Hair follicle dermal papilla cell (primary cell): ENCODE measurements around the gene GLYATL3. TPM values are rescaled to one million over a fixed set of nuclear protein-coding genes. Genes with fewer than 3 reads are reported as not detected.

Source experiments
- total RNA-seq: library from RNA; depleted of rRNA; stranded (reverse); fragments of >200 nt; gene quantifications from 2 replicates; pipeline ENCODE4 v1.2.3, GENCODE V29; 2012

Gene GLYATL3
- not detected in 2 replicates for total RNA-seq

DNA sequence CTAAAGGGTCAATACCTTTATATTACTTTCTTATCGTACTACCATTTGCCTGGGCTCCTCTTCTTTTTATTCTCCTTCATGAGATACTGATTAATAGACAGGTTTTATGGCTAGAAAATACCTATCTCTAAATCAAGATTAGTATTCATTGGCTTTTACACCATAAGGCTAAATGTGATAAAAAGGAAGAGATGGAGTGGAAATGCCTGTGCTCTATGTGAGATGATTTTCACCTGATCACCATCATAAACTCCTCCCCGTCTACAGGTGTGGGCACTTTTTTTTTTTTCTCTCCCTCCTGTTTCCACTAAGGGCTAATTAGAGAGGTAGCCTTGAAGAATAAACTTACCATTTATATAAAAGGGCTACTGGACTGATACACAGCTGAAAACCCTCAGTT is at the start of gene GLYATL3:
Gene GLYATL3, plus strand, starts transcription at position 301 of the 400 bp plus-strand sequence. CDS start 12,068 bp downstream, outside the sequence.

DNA sequence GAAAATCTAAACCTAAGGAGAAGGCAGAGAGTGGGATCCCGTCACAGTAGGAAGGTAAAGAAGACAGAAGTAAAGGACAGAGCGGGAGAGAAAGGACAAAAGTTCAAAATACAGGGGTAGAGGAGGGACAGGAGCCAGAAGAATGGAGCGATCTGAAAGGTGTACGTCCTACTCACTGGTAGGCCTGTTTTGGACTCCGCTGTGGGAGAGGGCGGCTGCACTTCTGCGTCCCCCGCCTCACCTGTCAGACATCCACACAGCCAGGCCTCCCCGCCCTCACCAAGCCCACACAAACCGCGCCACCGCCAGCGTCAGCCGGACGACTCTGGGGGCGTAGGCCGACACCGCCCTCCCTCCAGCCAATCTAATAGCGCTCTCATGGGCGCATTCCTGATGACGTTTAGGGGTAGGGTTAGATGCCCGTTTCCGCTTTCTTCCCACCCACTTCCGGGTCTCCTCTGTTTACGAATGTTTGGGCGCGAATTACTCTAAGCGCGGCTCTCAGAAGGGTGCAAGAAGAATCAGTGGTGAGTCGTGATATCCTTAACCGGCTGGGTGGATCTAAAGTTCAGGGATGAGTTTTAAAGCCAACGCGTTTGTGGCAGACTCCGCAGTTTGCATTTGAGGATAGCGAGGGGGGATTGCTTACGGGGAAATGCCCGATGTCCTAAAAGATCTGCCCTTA is 36.7 kb upstream of the GLYATL3 start, which contains the start of the genes CENPQ and MMUT:
Gene CENPQ, plus strand, starts transcription at position 444 of the 685 bp plus-strand sequence. CDS start 6,807 bp downstream, outside the sequence.
Gene MMUT, minus strand, starts transcription at position 327 of the 685 bp plus-strand sequence. CDS start 3,787 bp downstream, outside the sequence.

DNA sequence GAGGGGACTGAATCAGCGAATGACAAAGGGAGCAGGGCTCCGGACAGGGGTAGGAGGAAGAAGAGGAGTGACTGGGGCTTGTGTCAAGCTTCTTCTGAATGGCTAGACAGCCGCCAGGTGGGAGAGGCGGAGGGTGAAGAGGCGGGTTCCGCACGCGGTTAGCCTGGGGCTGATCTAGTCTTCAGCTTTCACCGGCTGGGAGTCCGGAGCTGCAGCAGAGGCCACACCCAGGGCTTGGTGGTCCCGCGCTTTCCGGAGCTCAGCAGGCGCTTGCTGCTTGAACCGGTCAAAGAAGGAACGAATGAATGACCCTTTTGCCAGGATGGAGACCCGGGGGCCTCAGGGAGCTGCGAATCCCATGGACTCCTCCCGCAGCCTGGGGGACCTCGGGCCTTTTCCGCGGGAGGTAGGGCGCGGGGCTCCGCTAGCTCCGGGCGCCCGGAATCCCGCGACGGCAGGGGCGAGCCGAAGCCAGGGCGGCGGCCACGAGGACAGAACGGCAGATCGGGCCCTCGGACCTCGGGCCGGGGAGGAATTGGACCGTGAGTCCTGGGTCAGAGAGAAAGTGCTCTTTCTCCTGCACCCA is 50.9 kb downstream of the GLYATL3 start, which contains the start of gene C6orf141:
Gene C6orf141, plus strand, starts transcription at position 177 of the 586 bp plus-strand sequence. Its CDS starts 125 bp downstream, at position 302.

Other genes starting within 250 kb of the GLYATL3 start
- gene MMUT, start 36.7 kb upstream of the GLYATL3 start, total RNA-seq, result 11.2 and 12.9 TPM in 2 replicates
- 3.1 and 3.3 TPM in 2 replicates for gene CENPQ, start 36.6 kb upstream of the GLYATL3 start, total RNA-seq
- gene C6orf141, start 50.7 kb downstream of the GLYATL3 start, total RNA-seq, result 0.12 TPM in 1 of 2 replicates, not detected in the other
- gene RHAG, start 136.9 kb downstream of the GLYATL3 start, total RNA-seq, result not detected in 2 replicates
- not detected in 2 replicates for gene CRISP2, start 213.6 kb downstream of the GLYATL3 start, total RNA-seq
- not detected in 2 replicates for gene CRISP3, start 244.5 kb downstream of the GLYATL3 start, total RNA-seq